Measurements from ENCODE around the gene SBF1. TPM values are rescaled to one million over a fixed set of nuclear protein-coding genes. Genes with fewer than 3 reads are reported as not detected.

Gene SBF1
- total and polyA plus RNA-seq, 2 of the 13 experiments (the other 11 are each of a cell fraction or from before 2014, with no cell fraction given), result 31.7 to 40.9 TPM

- TF ChIP-seq NRL (CRISPR knock-in tag; IDR thresholded peaks at IDR 0.05; ENCODE audit: borderline replicate concordance) (peak; percentile 71; the same call in 1 of the 2 replicates), ELK4 (CRISPR knock-in tag; IDR thresholded peaks at IDR 0.05; ENCODE audit: borderline replicate concordance) (0 out of 2 replicates have a peak, but pooled peaks have one; percentile 51), ZNF260 (CRISPR knock-in tag; IDR thresholded peaks at IDR 0.05; ENCODE audit: borderline replicate concordance, low read depth) (no peak), HDAC1 (CRISPR knock-in tag; IDR thresholded peaks at IDR 0.05) (peak; percentile 99), ELF4 (CRISPR knock-in tag; IDR thresholded peaks at IDR 0.05; ENCODE audit: borderline replicate concordance) (no peak), MLLT10 (CRISPR knock-in tag; IDR thresholded peaks at IDR 0.05) (no peak), BCL6 (CRISPR knock-in tag; IDR thresholded peaks at IDR 0.05) (no peak), ZNF432 (CRISPR knock-in tag; IDR thresholded peaks at IDR 0.05; ENCODE audit: borderline replicate concordance) (no peak), STAT5B (CRISPR knock-in tag; IDR thresholded peaks at IDR 0.05) (no peak), NFE2 (CRISPR knock-in tag; IDR thresholded peaks at IDR 0.05) (no peak), SMAD1 (CRISPR knock-in tag; IDR thresholded peaks at IDR 0.05; ENCODE audit: borderline replicate concordance, low read depth) (no peak), ATM (IDR thresholded peaks at IDR 0.05; ENCODE audit: borderline replicate concordance) (no peak), THAP7 (CRISPR knock-in tag; IDR thresholded peaks at IDR 0.05) (no peak), ZNF713 (CRISPR knock-in tag; IDR thresholded peaks at IDR 0.05) (no peak), ZNF331 (CRISPR knock-in tag; IDR thresholded peaks at IDR 0.05) (peak; percentile 61; the same call in 1 of the 2 replicates), ZNF367 (CRISPR knock-in tag; IDR thresholded peaks at IDR 0.05; ENCODE audit: borderline replicate concordance) (no peak), U2AF1 (optimal IDR thresholded peaks at IDR 0.05; ENCODE audit: low read depth, low read length) (no peak)
- TF ChIP-seq, protein P1, sequence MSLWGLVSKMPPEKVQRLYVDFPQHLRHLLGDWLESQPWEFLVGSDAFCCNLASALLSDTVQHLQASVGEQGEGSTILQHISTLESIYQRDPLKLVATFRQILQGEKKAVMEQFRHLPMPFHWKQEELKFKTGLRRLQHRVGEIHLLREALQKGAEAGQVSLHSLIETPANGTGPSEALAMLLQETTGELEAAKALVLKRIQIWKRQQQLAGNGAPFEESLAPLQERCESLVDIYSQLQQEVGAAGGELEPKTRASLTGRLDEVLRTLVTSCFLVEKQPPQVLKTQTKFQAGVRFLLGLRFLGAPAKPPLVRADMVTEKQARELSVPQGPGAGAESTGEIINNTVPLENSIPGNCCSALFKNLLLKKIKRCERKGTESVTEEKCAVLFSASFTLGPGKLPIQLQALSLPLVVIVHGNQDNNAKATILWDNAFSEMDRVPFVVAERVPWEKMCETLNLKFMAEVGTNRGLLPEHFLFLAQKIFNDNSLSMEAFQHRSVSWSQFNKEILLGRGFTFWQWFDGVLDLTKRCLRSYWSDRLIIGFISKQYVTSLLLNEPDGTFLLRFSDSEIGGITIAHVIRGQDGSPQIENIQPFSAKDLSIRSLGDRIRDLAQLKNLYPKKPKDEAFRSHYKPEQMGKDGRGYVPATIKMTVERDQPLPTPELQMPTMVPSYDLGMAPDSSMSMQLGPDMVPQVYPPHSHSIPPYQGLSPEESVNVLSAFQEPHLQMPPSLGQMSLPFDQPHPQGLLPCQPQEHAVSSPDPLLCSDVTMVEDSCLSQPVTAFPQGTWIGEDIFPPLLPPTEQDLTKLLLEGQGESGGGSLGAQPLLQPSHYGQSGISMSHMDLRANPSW (CRISPR knock-in tag; IDR thresholded peaks at IDR 0.05; ENCODE audit: borderline replicate concordance), result no peak
- TF ChIP-seq, protein P2, sequence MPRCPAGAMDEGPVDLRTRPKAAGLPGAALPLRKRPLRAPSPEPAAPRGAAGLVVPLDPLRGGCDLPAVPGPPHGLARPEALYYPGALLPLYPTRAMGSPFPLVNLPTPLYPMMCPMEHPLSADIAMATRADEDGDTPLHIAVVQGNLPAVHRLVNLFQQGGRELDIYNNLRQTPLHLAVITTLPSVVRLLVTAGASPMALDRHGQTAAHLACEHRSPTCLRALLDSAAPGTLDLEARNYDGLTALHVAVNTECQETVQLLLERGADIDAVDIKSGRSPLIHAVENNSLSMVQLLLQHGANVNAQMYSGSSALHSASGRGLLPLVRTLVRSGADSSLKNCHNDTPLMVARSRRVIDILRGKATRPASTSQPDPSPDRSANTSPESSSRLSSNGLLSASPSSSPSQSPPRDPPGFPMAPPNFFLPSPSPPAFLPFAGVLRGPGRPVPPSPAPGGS (CRISPR knock-in tag; IDR thresholded peaks at IDR 0.05), result no peak
These were observed 33.4 kb upstream of the SBF1 start, which contains the start of gene NCAPH2 (continued) for GRCh38 chr22:50507991-50508884.

Measured in HepG2 (cell line).